Natural killer cell treated with Interleukin-12 subunit alpha and Interleukin-12 subunit beta and Interleukin-15 and Interleukin-18, amount 100 ng/mL, for 72 hours (primary cell): Measurements from ENCODE around the gene ZNF81. TPM values are rescaled to one million over a fixed set of nuclear protein-coding genes. Genes with fewer than 3 reads are reported as not detected.
"Not testable (repeated sequence)": the region's sequence is repeated elsewhere in the genome, so short reads cannot be mapped to it uniquely, and the experiment has no call there.

Experiments used
- ATAC-seq, 2 donors: fragments of 150-1000 bp; cut with Tn5 transposase in 1 of 2; sonication (Bioruptor Pico), chemical (Tn5 transposase) in 1 of 2; 2 replicates each; pipeline ENCODE4 v1.10.0; 2021
- DNase-seq: peaks from one replicate; pipeline ENCODE4 v3.0.0; 2022; ENCODE audit warnings: low spot score
- H3K27ac Mint-ChIP-seq, 2 donors: 1 replicate in 1 of 2; 2 replicates in 1 of 2; pipeline ENCODE4 v1.8.0; 2022; ENCODE audit warnings: mixed read lengths in 2 of 2, mild to moderate bottlenecking in 1 of 2, moderate library complexity in 1 of 2
- H3K27me3 Mint-ChIP-seq, 2 donors: 1 replicate in 1 of 2; 2 replicates in 1 of 2; pipeline ENCODE4 v1.8.0; 2022; ENCODE audit warnings: mixed read lengths in 2 of 2
- H3K36me3 Mint-ChIP-seq: one replicate; pipeline ENCODE4 v1.8.0; 2022; ENCODE audit warnings: mixed read lengths
- H3K4me1 Mint-ChIP-seq, 2 donors: 1 replicate in 1 of 2; 2 replicates in 1 of 2; pipeline ENCODE4 v1.8.0; 2022; ENCODE audit warnings: low read depth in 2 of 2, mixed read lengths in 2 of 2, mild to moderate bottlenecking in 1 of 2
- H3K4me3 Mint-ChIP-seq: one replicate; pipeline ENCODE4 v1.8.0; 2022; ENCODE audit warnings: mixed read lengths
- H3K9me3 Mint-ChIP-seq: 2 replicates; pipeline ENCODE4 v1.8.0; 2022; ENCODE audit warnings: mixed read lengths
- total RNA-seq, 2 donors: library from RNA; stranded (reverse); gene quantifications; one replicate each; pipeline ENCODE4 v1.2.3, GENCODE V29; 2022

Gene ZNF81
- total RNA-seq, 2 donors from 2014 or later, result 13.3 to 17.9 TPM

GRCh38 chrX:47965526-47965925 lies 128.8 kb downstream of the ZNF81 start:
- H3K27ac Mint-ChIP-seq, H3K4me1 Mint-ChIP-seq, DNase-seq, ATAC-seq, H3K4me3 Mint-ChIP-seq: not testable (repeated sequence)
- H3K36me3 Mint-ChIP-seq, result peaks cover 14% of the 10 kb centered on the region
- peaks cover 0 to 12% of the 10 kb centered on the region in 2 donors for H3K27me3 Mint-ChIP-seq
- peaks cover 10% of the 10 kb centered on the region for H3K9me3 Mint-ChIP-seq

Other genes with a start within 250 kb of the ZNF81 start
- under 1 TPM; 0.29 to 0.92 TPM for gene SYN1, start 217.0 kb upstream of the ZNF81 start, total RNA-seq
- 1 to 10 TPM in 1 of 2 donors, under 1 TPM in 1; 0.71 to 2.3 TPM for gene CFP, start 207.0 kb upstream of the ZNF81 start, total RNA-seq
- 10 to 100 TPM; 24.5 to 49.5 TPM for gene ELK1, start 186.3 kb upstream of the ZNF81 start, total RNA-seq
- 100 to 1,000 TPM in 1 of 2 donors, 10 to 100 TPM in 1; 80.5 to 113 TPM for gene UXT, start 177.7 kb upstream of the ZNF81 start, total RNA-seq
- gene ZNF182, start 167.1 kb downstream of the ZNF81 start, total RNA-seq, result 1 to 10 TPM; 6.9 to 7.0 TPM
- gene SPACA5, start 170.1 kb downstream of the ZNF81 start, total RNA-seq, result not detected
- gene ZNF630, start 234.7 kb downstream of the ZNF81 start, total RNA-seq, result 1 to 10 TPM in 1 of 2 donors, under 1 TPM in 1; 0.74 to 2.3 TPM